Measurements from ENCODE around the gene HHAT. TPM values are rescaled to one million over a fixed set of nuclear protein-coding genes. Genes with fewer than 3 reads are reported as not detected.

Gene HHAT
- polyA plus RNA-seq, 1 donor from 2014 or later, result 5.3 TPM

DNA sequence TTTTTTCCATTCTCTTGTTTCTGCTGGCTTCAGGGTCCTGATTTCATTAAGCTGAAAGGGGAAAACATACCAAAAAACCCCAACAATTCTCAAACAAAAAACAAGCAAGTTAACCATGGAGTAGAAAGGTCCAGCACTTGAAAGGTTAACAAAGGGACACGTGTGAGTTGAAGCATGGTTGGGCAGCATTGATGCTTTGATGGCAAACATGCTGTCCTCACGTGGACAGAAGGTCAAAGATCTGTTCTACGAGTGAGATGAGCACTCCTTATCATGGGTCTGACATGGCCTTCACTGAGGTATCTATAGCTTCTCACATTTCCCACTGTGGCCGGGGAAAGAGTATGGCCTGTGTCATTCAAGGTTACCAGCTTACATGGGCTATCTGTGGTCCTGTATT is 394.9 kb downstream of the HHAT start:
- Histone ChIP-seq H3K9me3 (ENCODE audit: low read length) (no peaks in the 10 kb centered on the region), H3K9ac (ENCODE audit: low read length) (no peak overlapping the region), H3F3A (ENCODE audit: insufficient read depth, low read length, poor library complexity, severe bottlenecking) (no peaks in the 10 kb centered on the region), H3K27me3 (ENCODE audit: insufficient read depth, low read depth, low read length) (no peaks in the 10 kb centered on the region), H2AFZ (ENCODE audit: low read depth, low read length) (no peak overlapping the region), H3K4me3 (ENCODE audit: low read length) (no peak overlapping the region), H3K4me2 (ENCODE audit: low read length) (no peak overlapping the region), H3K27ac (ENCODE audit: low read length) (no peak overlapping the region), H3K79me2 (replicated peaks; ENCODE audit: insufficient read depth, low read length) (no peaks in the 10 kb centered on the region), H4K20me1 (ENCODE audit: insufficient read depth) (no peaks in the 10 kb centered on the region), H3K36me3 (ENCODE audit: insufficient read depth, low read length) (no peaks in the 10 kb centered on the region), H3K9me2 (ENCODE audit: insufficient read depth, low read length) (no peaks in the 10 kb centered on the region)
- TF ChIP-seq EZH2 (IDR thresholded peaks at IDR 0.05; ENCODE audit: borderline replicate concordance, insufficient read depth, low read length, poor library complexity, severe bottlenecking) (no peak), RAD21 (conservative IDR thresholded peaks at IDR 0.05) (no peak)

DNA sequence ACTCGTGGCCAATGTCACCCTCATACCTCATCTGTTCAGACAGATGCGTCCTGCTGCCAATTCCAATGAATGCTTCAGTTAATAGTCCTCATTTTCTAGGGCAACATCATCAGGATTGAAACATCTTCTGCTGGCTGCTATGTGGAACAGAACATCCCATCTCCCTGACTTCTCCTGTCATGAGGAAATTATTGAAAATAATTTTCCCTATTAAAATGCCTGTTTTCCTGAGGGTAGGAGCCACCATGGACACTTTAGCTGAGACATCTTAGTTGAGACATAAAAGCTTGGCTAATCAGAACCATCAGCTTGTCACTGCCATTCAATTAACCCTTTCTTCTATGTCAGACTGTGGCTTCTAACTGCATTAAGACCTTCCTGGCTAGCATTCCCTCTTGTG is 396.1 kb downstream of the HHAT start:
- H4K20me1 ChIP-seq (ENCODE audit: insufficient read depth), result no peaks in the 10 kb centered on the region
- H3K79me2 ChIP-seq (replicated peaks; ENCODE audit: insufficient read depth, low read length), result no peaks in the 10 kb centered on the region
- H3K36me3 ChIP-seq (ENCODE audit: insufficient read depth, low read length), result no peaks in the 10 kb centered on the region
- H3F3A ChIP-seq (ENCODE audit: insufficient read depth, low read length, poor library complexity, severe bottlenecking), result no peaks in the 10 kb centered on the region
- peak overlapping the region; percentile 49 for H3K27ac ChIP-seq (ENCODE audit: low read length)
- H3K9me3 ChIP-seq (ENCODE audit: low read length), result no peaks in the 10 kb centered on the region
- no peaks in the 10 kb centered on the region for H3K9me2 ChIP-seq (ENCODE audit: insufficient read depth, low read length)
- no peak overlapping the region for H3K4me2 ChIP-seq (ENCODE audit: low read length)
- H3K9ac ChIP-seq (ENCODE audit: low read length), result no peak overlapping the region
- no peak overlapping the region for H3K4me3 ChIP-seq (ENCODE audit: low read length)
- TF ChIP-seq EP300 (conservative IDR thresholded peaks at IDR 0.05; ENCODE audit: poor library complexity, severe bottlenecking) (peak; percentile 72), RAD21 (conservative IDR thresholded peaks at IDR 0.05) (no peak)
- TF ChIP-seq, protein P1, sequence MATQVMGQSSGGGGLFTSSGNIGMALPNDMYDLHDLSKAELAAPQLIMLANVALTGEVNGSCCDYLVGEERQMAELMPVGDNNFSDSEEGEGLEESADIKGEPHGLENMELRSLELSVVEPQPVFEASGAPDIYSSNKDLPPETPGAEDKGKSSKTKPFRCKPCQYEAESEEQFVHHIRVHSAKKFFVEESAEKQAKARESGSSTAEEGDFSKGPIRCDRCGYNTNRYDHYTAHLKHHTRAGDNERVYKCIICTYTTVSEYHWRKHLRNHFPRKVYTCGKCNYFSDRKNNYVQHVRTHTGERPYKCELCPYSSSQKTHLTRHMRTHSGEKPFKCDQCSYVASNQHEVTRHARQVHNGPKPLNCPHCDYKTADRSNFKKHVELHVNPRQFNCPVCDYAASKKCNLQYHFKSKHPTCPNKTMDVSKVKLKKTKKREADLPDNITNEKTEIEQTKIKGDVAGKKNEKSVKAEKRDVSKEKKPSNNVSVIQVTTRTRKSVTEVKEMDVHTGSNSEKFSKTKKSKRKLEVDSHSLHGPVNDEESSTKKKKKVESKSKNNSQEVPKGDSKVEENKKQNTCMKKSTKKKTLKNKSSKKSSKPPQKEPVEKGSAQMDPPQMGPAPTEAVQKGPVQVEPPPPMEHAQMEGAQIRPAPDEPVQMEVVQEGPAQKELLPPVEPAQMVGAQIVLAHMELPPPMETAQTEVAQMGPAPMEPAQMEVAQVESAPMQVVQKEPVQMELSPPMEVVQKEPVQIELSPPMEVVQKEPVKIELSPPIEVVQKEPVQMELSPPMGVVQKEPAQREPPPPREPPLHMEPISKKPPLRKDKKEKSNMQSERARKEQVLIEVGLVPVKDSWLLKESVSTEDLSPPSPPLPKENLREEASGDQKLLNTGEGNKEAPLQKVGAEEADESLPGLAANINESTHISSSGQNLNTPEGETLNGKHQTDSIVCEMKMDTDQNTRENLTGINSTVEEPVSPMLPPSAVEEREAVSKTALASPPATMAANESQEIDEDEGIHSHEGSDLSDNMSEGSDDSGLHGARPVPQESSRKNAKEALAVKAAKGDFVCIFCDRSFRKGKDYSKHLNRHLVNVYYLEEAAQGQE (IDR thresholded peaks at IDR 0.05; ENCODE audit: borderline replicate concordance), result peak; percentile 54
- no peaks in the 10 kb centered on the region for H3K27me3 ChIP-seq (ENCODE audit: insufficient read depth, low read depth, low read length)
- H2AFZ ChIP-seq (ENCODE audit: low read depth, low read length), result no peak overlapping the region

Small RNAs within 50 kb of the gene (small RNA-seq; reads per million reads assigned to genes)
- 1.0 to 30.2 (median 2.6) reads per million in 3 experiments for gene RNU5A-8P

Other genes with a start within 250 kb of the HHAT start
- 41.4 and 42.9 TPM in 2 replicates for gene SERTAD4, start 96.1 kb upstream of the HHAT start, polyA plus RNA-seq